Gastrocnemius medialis (tissue), 4 donors: Measurements from ENCODE around the gene C1GALT1. TPM values are rescaled to one million over a fixed set of nuclear protein-coding genes. Genes with fewer than 3 reads are reported as not detected.

ENCODE experiments used
- ATAC-seq, 2 donors: fragments of 150-250 bp; one replicate each; pipeline ENCODE4 v1.9.1; 2016
- DNase-seq, 2 donors: peaks; one replicate each; pipeline ENCODE4 v3.0.0-alpha.2; 2019
- H3K27ac ChIP-seq, 4 donors: fragments of 200-600 bp; sonication (generic); 1 replicate in 1 of 4; 2 replicates in 3 of 4; pipeline ENCODE4 v1.5.1; 2016 to 2018; ENCODE audit warnings: mild to moderate bottlenecking in 2 of 4, moderate library complexity in 1 of 4
- H3K27me3 ChIP-seq, 3 donors: fragments of 200-600 bp; sonication (generic) in 2 of 3; 1 replicate in 1 of 3; 2 replicates in 2 of 3; pipeline versions ENCODE4 v1.5.1 to v1.6.0; 2016 to 2019; ENCODE audit warnings: mild to moderate bottlenecking in 1 of 3, moderate library complexity in 1 of 3
- H3K36me3 ChIP-seq, 2 donors: fragments of 200-600 bp; sonication (generic) in 1 of 2; one replicate each; pipeline ENCODE4 v1.5.1; 2017 to 2018
- H3K4me1 ChIP-seq, 2 donors: fragments of 200-600 bp; sonication (generic) in 1 of 2; one replicate each; pipeline ENCODE4 v1.5.1; 2016 to 2017; ENCODE audit warnings: mild to moderate bottlenecking in 2 of 2
- H3K4me3 ChIP-seq, 4 donors: fragments of 200-600 bp; sonication (generic) in 3 of 4; 1 replicate in 1 of 4; 2 replicates in 3 of 4; pipeline ENCODE4 v1.5.1; 2016 to 2019; ENCODE audit warnings: mild to moderate bottlenecking in 2 of 4
- H3K9me3 ChIP-seq, 3 donors: fragments of 200-600 bp; sonication (generic) in 2 of 3; 1 replicate in 1 of 3; 2 replicates in 2 of 3; pipeline ENCODE4 v1.5.1; 2016 to 2019
- CTCF ChIP-seq, 5 experiments: fragments of 450-650 bp in 3 of 5; fragments of 200-600 bp in 2 of 5; sonication (generic) in 2 of 5; IDR thresholded peaks in 4 of 5; conservative IDR thresholded peaks in 1 of 5; 1 replicate in 4 of 5; 2 replicates in 1 of 5; pipeline ENCODE4 v1.5.1; 2016 to 2019; ENCODE audit warnings: antibody characterized with exemption in 5 of 5, mild to moderate bottlenecking in 3 of 5, moderate library complexity in 3 of 5
- POLR2A ChIP-seq, 2 donors: fragments of 450-650 bp; IDR thresholded peaks; one replicate each; pipeline ENCODE4 v1.6.1; 2017; ENCODE audit warnings: antibody characterized with exemption in 2 of 2, mild to moderate bottlenecking in 2 of 2, moderate library complexity in 2 of 2
- in situ Hi-C, 4 donors: fragments of 200-750 bp; cut with MboI; loops; one replicate each; pipeline versions ENCODE4 v1.15.0 to v1.8.0; 2017; ENCODE audit warnings: low sequenced_read_pairs in 4 of 4
- intact Hi-C: fragments of 100-400 bp; cut with DNase I; formaldehyde crosslinking; loops from one replicate; pipeline ENCODE4 v1.15.1; 2023; ENCODE audit warnings: low total_unique reads
- total RNA-seq, 4 donors: library from RNA; depleted of rRNA; stranded (reverse); fragments of >200 nt; gene quantifications; one replicate each; pipeline versions ENCODE4 v1.1.0 to v1.2.3, GENCODE V29; 2016

The C1GALT1 gene
- total RNA-seq, 4 donors from 2014 or later, result 16.1 to 40.8 (median 27.5) TPM

- ATAC-seq, result no peak
- Histone ChIP-seq H3K27ac (no peak overlapping the region), H3K27me3 (no peaks in the 10 kb centered on the region), H3K4me1 (peaks cover 6 to 8% of the 10 kb centered on the region in 2 donors), H3K4me3 (no peak overlapping the region), H3K9me3 (no peaks in the 10 kb centered on the region), H3K36me3 (no peaks in the 10 kb centered on the region)
- TF ChIP-seq CTCF (IDR thresholded peaks at IDR 0.05 in 4 of 5, conservative IDR thresholded peaks at IDR 0.05 in 1 of 5) (no peak), POLR2A (IDR thresholded peaks at IDR 0.05) (no peak)
- intact Hi-C loops, result no loop called here
- no peak for DNase-seq
- in situ Hi-C loops, result no loop called here
Measured at GRCh38 chr7:7261863-7262262, 79.5 kb downstream of the C1GALT1 start.

- H3K36me3 ChIP-seq, result no peaks in the 10 kb centered on the region
- in situ Hi-C loops (no loop called here), intact Hi-C loops (no loop called here)
- DNase-seq, result no peak
- TF ChIP-seq CTCF (IDR thresholded peaks at IDR 0.05 in 4 of 5, conservative IDR thresholded peaks at IDR 0.05 in 1 of 5), result no peak
- no peak for TF ChIP-seq POLR2A (IDR thresholded peaks at IDR 0.05)
- ATAC-seq, result no peak
- no peaks in the 10 kb centered on the region for H3K27me3 ChIP-seq
- H3K9me3 ChIP-seq, result no peaks in the 10 kb centered on the region
- no peak overlapping the region for H3K27ac ChIP-seq
- no peak overlapping the region for H3K4me3 ChIP-seq
- H3K4me1 ChIP-seq, result no peaks in the 10 kb centered on the region
Measured at GRCh38 chr7:7263297-7264230, 81.2 kb downstream of the C1GALT1 start.

GRCh38 chr7:7264306-7265040, 82.1 kb downstream of the C1GALT1 start:
- in situ Hi-C loops (no loop called here), intact Hi-C loops (no loop called here)
- Histone ChIP-seq H3K36me3 (no peaks in the 10 kb centered on the region), H3K27me3 (no peaks in the 10 kb centered on the region), H3K4me3 (no peak overlapping the region), H3K4me1 (no peaks in the 10 kb centered on the region), H3K27ac (no peak overlapping the region), H3K9me3 (no peaks in the 10 kb centered on the region)
- TF ChIP-seq CTCF (IDR thresholded peaks at IDR 0.05 in 4 of 5, conservative IDR thresholded peaks at IDR 0.05 in 1 of 5), result no peak
- no peak for TF ChIP-seq POLR2A (IDR thresholded peaks at IDR 0.05)
- DNase-seq, result no peak
- ATAC-seq, result no peak

GRCh38 chr7:7265081-7266075, 83.0 kb downstream of the C1GALT1 start:
- H3K27me3 ChIP-seq, result no peaks in the 10 kb centered on the region
- intact Hi-C loops (no loop called here), in situ Hi-C loops (no loop called here)
- H3K4me3 ChIP-seq, result no peak overlapping the region
- H3K4me1 ChIP-seq, result no peaks in the 10 kb centered on the region
- ATAC-seq (no peak), DNase-seq (no peak)
- H3K27ac ChIP-seq, result no peak overlapping the region
- TF ChIP-seq CTCF (IDR thresholded peaks at IDR 0.05 in 4 of 5, conservative IDR thresholded peaks at IDR 0.05 in 1 of 5) (no peak), POLR2A (IDR thresholded peaks at IDR 0.05) (no peak)
- no peaks in the 10 kb centered on the region for H3K36me3 ChIP-seq
- H3K9me3 ChIP-seq, result no peaks in the 10 kb centered on the region
